AG10803 (cell line): Measurements from ENCODE around the gene SLC9A2.

Experiments used
- DNase-seq: peaks from one replicate; pipeline ENCODE4 v3.0.0; 2010; ENCODE audit warnings: low read depth
- H3K4me3 ChIP-seq: 2 replicates; pipeline ENCODE4 v1.5.1; 2011; ENCODE audit warnings: mild to moderate bottlenecking, low read length, control low read depth
- CTCF ChIP-seq: conservative IDR thresholded peaks from 2 replicates; pipeline ENCODE4 v1.5.1; 2011; ENCODE audit warnings: mild to moderate bottlenecking, low read length, control low read depth, inconsistent platforms

The SLC9A2 gene

GRCh38 chr2:102669401-102669800 lies 50.0 kb downstream of the SLC9A2 start:
- no peak for DNase-seq
- TF ChIP-seq CTCF, result no peak

GRCh38 chr2:102672107-102672776 lies 52.9 kb downstream of the SLC9A2 start:
- no peak for DNase-seq
- TF ChIP-seq CTCF, result no peak
- H3K4me3 ChIP-seq, result no peak overlapping the region

More at GRCh38 chr2:102669401-102669800, 50.0 kb downstream of the SLC9A2 start:
- no peak overlapping the region for H3K4me3 ChIP-seq

- H3K4me3 ChIP-seq, result no peak overlapping the region
- DNase-seq, result no peak
- TF ChIP-seq CTCF, result no peak
Measured at GRCh38 chr2:102674370-102674769, 55.0 kb downstream of the SLC9A2 start.

- H3K4me3 ChIP-seq, result no peak overlapping the region
- DNase-seq, result no peak
- no peak for TF ChIP-seq CTCF
Measured at GRCh38 chr2:102674836-102675235, 55.5 kb downstream of the SLC9A2 start.

GRCh38 chr2:102677244-102678215 lies 58.2 kb downstream of the SLC9A2 start:
- DNase-seq, result peak; percentile 8

GRCh38 chr2:102678442-102678841 lies 59.1 kb downstream of the SLC9A2 start:
- DNase-seq, result no peak
- TF ChIP-seq CTCF, result no peak
- H3K4me3 ChIP-seq, result no peak overlapping the region

More at GRCh38 chr2:102677244-102678215, 58.2 kb downstream of the SLC9A2 start:
- TF ChIP-seq CTCF, result no peak
- H3K4me3 ChIP-seq, result no peak overlapping the region
